G401 (cell line): ENCODE results near the gene KMT5C. TPM values are rescaled to one million over a fixed set of nuclear protein-coding genes. Genes with fewer than 3 reads are reported as not detected.
A peak's percentile ranks its signal among the peaks of the same experiment; 100 is the strongest.

Source experiments
- DNase-seq: peaks from one replicate; pipeline ENCODE4 v3.0.0-alpha.2; 2015; ENCODE audit warnings: low spot score
- in situ Hi-C: cut with HindIII; loops from 2 replicates; pipeline ENCODE4 v1.10.0; 2016; ENCODE audit warnings: low sequenced_read_pairs, mixed read lengths
- total RNA-seq: library from RNA; depleted of rRNA; stranded (reverse); fragments of >200 nt; shearing (Covaris generic); gene quantifications from 2 replicates; pipeline ENCODE4 v1.2.3, GENCODE V29; 2014

The KMT5C gene
- total RNA-seq, 1 experiment from 2014 or later = 20.8 TPM

DNA sequence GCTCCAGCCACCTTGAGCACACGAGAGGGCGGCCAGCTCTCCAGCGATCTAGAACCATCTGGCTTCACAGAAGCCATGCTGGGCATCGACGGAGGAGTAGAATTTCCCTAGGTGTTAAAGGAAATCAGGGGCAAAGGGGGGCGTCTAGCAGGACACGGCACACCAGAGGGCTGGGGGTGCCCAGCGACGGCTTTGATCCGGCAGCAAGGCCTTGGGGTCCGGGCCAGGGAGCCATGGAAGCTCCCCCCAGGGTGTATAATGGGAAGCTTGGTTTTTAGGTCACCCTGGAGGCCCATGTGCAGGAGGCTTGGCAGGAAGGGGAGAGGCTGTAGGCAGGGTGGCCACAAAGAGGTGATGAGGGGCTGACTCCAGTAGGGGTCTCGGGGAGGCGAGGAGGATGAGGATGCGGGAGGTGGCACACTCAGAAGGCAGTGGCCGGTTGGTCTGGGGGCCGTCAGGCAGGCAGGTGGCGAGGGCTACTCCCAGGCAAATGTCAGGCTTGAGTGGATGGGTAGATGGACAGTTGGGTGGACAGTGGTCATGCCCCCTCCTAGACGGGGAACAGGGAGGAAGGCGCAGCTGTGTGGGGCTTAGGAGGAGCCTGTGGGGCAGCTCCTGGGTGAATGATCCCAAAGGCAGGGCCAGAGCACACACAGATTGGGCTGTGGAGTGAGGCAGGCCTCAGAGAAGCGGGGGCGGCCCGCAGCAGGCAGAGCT lies 5.6 kb downstream of the KMT5C start:
- DNase-seq = no peak
- in situ Hi-C loops = loop anchor here (10.0 kb wide), 1 partner anchor 170 kb away; no protein-coding TSS in a partner anchor

DNA sequence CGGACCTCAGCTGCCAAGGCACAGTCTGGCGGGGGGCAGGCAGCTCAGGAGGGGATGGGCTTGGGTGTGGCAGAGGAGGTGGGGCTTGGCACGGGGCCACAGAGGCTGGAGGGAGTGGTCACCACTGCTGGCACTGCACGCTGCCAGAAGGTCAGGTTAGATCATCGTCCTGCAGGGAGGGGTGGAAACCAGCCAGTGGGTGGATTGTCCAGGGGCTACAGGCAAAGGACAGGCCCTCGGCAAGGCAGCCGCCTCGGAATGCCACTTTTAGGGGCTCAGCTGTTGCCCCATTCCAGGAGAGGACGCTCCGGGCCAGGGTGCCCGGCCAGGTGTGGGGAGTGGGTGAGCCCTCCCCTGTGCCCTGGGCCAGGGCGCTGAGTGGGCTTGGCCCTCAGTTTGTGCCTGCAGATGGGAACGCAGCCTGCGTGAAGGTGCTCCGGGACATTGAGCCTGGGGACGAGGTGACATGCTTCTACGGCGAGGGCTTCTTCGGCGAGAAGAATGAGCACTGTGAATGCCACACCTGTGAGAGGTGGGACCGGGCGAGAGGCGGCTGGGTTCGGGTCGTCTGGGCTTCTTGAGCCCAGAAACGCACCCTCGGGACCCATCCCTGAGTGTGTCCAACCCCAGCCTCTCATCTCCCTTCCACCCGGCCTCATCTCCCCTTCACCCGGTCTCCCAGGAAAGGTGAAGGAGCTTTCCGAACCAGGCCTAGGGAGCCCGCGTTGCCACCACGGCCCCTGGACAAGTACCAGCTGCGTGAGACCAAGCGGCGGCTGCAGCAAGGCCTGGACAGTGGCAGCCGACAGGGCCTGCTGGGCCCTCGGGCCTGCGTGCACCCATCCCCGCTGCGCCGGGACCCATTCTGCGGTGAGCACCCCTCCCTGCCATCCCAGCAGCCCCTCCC lies 6.4 kb downstream of the KMT5C start:
- DNase-seq = no peak
- in situ Hi-C loops = loop anchor here (10.0 kb wide), 1 partner anchor 171 kb away; no protein-coding TSS in a partner anchor

DNA sequence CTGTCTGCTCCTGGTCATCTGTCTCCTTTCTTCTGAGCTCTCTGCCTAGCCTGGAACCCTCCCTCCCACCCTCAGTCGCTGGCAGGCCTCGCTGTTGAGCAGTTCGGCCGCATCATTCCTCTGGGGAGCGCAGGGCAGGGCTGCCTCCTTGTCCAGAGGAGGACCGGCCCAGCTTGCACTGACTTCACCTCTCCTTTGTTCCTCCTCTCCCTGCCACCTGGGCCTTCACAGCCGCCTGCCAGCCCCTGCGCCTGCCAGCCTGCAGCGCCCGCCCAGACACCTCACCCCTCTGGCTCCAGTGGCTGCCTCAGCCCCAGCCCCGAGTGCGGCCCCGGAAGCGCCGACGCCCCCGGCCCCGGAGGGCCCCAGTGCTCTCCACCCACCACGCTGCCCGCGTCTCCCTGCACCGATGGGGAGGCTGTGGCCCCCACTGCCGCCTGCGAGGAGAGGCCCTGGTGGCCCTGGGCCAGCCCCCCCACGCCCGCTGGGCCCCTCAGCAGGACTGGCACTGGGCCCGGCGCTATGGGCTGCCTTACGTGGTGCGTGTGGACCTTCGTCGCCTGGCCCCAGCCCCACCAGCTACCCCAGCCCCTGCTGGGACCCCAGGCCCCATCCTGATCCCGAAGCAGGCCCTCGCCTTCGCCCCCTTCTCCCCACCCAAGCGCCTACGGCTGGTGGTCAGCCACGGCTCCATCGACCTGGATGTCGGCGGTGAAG lies 7.2 kb downstream of the KMT5C start:
- DNase-seq = peak; percentile 31
- in situ Hi-C loops = loop anchor here (10.0 kb wide), 1 partner anchor 172 kb away; no protein-coding TSS in a partner anchor

DNA sequence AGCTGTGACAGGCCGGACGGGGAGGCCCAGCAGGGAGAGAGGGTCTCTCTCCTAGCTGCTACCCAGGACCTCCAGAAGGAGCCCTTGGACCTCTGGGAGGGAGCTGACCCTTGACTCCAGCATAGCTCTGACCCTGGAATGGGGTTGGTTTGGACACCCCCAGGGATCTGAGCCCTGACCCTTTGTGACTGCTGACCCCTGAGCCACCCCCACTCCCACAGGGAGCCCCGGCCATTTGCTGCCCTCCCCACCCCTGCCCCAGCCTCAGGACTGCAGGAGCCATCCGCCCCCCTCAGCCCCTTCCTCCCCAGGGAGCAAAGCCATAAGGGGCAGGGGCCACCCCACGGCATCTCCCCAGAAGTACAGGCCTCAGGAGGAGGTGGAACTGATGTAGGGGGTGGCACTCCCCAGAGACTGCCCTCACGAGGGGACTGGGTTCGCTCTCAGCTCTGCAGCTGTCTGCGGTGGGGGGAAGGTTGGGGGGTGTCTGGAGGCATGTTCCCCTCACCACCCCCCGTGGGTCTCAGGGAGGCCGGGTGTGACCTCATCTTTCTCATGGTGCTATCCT lies 7.8 kb downstream of the KMT5C start:
- in situ Hi-C loops = loop anchor here (10.0 kb wide), 1 partner anchor 173 kb away; no protein-coding TSS in a partner anchor

DNA sequence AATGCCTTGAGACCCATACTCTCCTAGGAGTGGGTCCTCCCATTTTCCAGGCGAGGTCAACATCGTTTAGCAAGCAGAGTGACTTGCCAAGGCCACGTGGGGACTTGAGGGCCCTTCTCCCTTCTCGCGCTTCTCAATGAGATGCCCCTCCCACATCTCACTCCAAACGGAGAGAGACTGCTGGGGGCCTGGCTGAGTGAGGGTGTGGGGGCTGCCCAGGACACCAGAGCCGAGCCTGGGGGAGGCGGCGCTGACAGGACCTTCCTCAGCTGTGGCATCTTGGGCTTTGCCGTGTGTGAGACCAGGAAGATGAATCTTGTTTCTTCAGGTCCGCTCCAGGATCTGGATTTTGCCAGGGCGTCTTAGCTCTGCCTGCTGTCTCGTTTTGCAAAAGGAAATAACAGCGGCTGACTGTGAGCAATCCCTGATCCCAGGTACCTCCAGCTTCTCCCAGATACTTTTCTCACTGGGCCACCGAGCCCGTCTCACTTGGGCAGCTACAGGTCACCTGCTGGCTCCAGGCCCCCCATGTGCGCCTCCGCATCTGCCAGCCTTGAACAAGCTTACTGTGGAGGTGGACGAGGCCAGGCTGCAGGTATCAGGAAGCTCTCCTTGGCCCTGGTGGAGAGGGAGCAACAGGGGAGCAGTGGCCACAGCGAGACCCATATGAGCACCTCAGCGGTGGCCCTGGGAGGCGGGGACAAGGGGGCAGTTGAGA lies 8.8 kb downstream of the KMT5C start:
- peak; percentile 51 for DNase-seq
- in situ Hi-C loops = loop anchor here (10.0 kb wide), 1 partner anchor 174 kb away; no protein-coding TSS in a partner anchor

More for the DNA sequence above, 7.8 kb downstream of the KMT5C start:
- no peak for DNase-seq

DNA sequence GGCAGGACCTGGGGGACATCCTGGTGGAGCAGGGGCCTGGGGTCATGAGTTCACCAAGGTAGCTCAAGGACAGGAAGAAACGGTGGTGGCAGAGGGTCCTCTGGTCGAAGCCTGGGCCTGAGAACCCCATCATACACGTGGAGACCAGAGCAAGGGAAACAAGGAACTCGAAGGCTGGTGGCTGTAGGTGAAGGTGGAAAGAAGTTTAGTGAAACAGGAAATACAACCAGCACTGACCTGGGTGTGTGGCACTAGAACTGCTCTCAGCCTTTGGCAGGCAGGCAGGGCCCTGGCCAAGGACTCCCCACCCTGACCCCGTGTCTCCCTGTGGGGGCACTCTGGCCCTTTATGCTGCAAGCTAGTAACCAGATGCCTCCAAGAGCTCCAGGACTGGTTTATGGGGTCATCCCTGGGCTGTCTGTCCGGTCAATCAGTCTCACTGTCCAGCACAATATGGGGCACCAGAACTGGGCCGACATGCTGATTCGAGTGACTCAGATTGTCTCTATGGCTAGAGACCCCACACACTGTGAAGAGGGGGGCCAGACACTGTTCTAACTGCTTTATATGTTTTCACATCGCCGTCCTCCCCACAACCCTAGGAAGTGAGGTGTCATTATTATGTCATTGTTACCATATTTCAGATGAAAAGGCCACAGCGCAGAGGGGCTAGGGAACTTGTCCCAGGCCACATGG lies 11.1 kb downstream of the KMT5C start:
- DNase-seq = no peak
- in situ Hi-C loops = no loop called here

DNA sequence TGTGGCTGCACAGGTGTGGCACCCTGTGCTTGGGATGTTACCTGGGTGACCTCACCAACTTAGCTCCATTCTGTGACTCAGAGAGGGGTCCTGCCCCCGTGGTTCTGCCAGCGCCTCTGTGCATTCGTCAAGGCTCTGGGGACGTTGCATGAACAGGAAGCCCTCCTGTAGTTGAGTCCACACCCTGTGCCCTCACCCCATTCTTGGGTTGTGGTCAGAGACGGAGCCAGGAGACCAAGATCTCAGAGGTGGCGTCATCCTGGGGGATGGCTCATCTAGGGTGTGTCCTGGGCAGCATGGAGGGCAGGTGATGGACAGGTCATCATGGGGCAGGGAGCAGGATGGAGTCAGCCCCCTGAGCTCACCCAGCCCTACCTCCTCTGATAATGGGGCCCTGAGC lies 12.4 kb downstream of the KMT5C start:
- DNase-seq = no peak
- in situ Hi-C loops = no loop called here

DNA sequence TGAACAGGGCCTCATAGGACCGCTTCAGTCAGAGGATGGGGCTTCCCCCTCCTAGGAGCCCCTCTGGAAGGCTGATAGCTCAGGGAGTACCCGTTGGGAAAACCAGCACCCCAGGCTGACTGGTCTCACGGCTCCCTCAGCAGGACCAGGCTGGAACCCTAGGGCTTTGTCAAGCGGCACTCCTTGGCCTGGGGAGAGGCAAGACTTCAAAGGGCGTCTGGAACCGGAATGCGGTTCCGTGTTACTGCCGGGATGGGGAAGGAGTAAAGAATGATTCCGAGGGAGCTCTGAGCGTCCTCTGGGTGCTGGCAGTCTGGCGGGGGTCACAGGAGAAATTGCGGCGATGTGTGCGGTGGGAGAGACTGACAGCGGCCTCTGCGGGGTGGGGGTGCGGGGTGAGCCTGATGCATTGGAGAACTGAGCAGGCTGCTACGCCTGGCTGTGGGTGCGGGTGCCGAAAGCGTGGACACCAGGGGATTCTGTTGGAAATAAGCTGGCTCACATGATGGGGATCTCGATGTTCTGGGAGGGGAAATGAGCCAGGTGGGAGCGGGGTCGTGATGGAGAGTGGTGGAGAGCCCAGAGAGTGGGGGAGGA lies 13.0 kb downstream of the KMT5C start:
- in situ Hi-C loops = no loop called here
- DNase-seq = no peak

DNA sequence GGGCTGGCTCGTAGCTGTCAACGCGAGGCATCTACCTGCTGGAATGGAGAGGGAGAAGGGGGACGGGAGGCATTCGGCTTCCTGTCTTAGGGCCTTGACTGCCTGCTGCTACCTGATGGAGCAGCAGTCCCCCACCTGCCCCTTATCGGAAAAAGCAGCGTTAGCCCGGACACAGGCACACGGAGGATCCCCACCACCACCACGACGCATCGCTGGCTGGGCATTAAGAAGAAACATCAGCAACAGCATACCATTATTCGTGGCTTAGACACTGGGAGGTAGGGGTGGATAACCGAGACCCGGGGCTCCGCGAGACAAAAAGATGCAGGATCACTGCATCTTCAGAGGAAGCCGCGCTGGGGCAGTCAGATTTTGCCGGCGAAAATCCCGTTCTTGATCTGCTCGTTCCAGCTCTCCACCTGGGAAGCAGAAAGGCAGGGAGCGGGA lies 13.7 kb downstream of the KMT5C start:
- in situ Hi-C loops = no loop called here
- DNase-seq = no peak

DNA sequence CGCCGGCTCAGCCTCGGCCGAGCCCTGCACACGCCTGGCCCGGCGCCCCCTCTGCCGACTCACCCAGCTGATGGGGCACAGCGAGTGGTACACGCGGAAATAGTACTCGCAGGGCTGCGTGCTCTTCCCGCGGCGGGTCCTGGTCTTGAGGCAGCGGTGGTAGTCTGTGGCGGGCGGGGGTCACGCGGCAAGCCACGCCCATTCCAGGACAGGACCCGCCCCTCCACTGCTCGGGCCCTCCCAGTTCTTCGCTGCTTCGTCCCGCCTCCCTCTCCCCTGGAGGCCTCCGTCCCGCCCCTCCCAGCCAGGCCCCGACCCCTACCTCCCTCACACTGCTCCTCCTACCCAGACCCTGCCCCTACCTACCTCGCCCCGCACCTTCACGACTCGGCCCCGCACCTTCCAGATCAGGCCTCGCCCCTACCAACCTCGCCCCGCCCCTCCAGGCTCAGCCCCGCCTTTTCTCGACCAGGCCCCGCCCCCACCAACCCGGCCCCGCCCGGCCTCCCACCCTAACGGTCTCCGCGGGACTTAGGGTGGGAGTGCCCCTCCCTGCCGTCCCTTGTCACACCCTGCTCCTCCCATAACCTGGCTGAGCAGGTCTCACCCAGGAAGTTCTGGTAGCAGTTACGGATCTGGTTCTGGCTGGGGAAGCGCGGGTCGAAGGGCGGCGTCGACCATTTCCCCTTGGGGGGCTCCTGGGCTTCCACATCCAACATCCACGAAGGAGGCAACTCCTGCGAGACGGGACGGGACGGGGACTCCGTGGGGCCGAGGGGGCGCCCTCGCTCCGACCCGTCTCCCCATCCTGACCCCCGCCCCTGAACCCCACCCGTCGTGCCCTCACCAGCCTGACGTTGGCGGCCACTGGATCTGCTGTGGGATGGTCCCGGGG lies 14.4 kb downstream of the KMT5C start:
- DNase-seq = no peak
- in situ Hi-C loops = no loop called here

DNA sequence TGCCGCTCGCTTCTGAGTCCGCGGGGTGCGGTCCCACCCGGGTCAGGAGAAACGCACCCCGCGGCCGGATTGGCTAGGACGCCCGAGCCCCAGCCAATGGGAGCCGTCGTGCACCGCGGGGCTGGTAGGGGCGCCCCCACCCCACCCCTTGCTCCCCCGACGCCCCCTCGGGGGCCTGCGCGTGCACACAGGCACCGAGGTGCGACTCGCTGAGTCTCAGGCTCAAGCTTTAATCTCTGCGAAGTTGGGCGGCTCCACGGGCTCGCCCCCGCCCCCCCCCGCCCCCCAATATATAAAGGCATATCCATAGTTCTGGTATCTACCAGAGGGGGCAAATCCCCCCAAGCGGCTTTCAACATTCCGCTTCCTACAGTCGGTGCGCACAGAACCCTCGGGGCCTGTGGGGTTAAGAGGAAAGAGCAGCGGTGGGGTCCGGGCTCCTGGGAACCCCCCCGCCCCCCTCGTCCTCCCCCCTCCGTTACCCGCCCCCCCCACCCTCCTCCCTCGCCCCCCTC lies 15.1 kb downstream of the KMT5C start, which contains the start of gene COX6B2:
Gene COX6B2, minus strand, starts transcription at position 22 of the 515 bp plus-strand sequence. CDS start 198 bp downstream, outside the sequence.
- DNase-seq = no peak
- in situ Hi-C loops = no loop called here

DNA sequence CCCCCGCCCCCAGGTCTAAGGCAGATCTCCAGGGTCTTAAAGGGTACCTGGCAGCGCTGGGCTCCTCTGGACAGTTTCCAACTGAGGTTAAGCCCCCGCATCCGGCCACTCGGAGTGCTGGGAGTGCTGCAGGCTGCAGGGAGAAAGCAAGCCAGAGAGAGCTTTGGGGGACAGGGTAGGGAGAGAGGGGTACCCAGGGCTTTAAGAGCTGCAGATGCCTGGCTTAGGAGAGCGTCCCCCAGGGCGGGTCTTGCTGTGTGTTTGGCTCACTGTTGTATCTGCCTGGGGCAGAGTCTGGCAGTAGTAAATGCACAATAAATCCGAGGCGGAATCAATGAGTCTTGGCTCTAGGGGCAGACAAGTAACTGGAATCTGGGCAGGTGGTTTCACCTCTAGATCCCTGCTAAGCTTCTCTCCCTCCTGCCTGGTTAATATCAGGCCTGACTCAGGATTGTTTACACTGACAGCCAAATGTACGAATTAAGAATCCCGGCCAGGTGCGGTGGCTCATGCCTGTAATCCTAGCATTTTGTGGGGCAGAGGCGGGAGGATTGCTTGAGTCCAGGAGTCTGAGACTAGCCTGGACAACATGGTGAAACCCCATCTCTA lies 15.6 kb downstream of the KMT5C start:
- DNase-seq = no peak
- in situ Hi-C loops = no loop called here

DNA sequence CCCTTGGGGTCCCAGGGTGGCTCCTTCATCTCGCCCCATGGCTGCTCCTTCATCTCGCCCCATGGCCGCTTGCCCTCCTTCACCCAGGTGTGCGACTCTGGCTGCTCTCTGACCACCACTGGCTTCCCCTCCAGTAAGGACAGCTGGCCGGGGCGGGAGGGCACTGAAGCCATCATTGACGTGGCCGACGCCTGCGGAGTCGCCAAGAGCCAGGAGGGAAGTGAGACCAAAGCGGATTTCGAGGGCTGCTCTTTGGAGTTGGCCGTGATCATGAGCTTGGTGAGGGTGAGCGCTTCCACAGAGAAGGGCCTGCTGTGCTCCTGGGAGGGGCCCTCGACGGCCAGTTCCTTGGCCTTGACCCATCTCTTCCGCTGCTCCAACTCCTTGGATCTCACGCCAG lies 18.8 kb downstream of the KMT5C start:
- DNase-seq = no peak
- in situ Hi-C loops = no loop called here

DNA sequence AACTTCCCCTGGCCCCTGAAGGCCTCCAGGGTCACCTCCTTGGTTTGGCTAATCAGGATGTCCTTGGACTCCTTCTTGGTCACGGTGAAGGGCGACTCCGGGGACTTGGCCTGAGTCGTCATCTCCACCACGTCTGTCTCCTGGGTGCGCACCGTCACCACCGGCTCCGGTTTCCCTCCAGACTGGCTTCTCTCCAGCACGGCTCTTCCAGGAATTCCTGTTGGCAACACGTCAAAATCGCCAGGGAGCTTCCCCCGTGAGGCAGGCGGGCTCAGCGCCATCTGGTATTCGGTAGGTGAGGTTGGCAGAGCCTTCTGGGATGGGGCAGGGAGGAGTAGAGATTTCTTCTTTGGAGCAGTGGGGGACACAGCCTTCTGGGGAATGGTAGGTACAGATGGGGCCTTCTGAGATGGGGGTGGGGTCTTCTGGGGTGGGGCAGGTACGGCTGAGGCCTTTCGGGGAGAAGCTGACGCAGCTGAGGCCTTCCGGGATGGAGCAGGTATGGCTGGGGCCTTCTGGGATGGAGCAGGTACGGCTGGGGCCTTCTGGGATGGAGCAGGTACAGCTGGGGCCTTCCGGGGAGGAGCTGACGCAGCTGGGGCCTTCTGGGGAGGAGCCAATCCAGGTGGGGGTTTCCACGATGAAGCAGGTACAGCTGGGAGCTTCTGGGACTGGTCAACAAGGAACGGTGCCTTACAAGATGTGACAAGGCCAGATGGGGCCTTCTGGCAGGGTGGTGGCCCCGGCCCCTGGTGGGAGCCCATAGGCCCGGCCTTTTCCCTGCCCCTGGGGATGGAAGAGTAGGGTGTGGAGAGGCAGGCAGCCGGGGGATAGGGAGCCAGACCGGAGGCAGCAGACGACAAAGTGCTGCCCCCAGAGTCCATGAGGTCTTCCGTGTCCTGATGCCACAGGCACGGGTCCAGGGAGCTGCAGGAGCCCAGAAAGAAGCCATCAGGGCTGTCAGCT lies 19.6 kb downstream of the KMT5C start:
- in situ Hi-C loops = no loop called here
- no peak for DNase-seq

DNA sequence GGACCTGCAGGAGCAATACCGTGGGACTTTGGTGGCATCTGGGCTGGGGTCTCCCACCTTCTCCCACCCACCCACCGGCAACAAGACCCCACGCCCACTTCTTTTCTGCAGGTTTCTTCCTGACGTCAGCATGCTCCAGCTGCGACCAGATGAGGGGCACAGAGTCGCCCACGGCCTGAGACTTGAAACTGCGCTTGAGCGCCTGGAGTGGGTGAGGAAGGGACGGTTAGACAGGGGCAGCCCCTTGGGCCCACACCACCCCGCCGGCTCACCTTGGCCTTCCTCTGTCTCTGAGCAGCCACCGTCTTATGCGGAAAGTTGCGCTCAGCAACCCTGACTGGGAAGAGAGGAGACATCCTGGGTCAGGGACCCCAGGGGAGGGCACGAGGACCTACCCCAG lies 21.2 kb downstream of the KMT5C start:
- DNase-seq = no peak
- in situ Hi-C loops = no loop called here
